Measurements from ENCODE around the gene KMT2D. TPM values are rescaled to one million over a fixed set of nuclear protein-coding genes. Genes with fewer than 3 reads are reported as not detected.
A peak's percentile ranks its signal among the peaks of the same experiment; 100 is the strongest.

Gene KMT2D
- total RNA-seq, 1 donor from 2014 or later = 99.8 TPM

- Mint-ChIP-seq H3K9me3 (no peaks in the 10 kb centered on the region), H3K4me1 (no peaks in the 10 kb centered on the region), H3K4me3 (no peak overlapping the region), H3K27ac (ENCODE audit: unreplicated experiment) (no peak overlapping the region), H3K36me3 (ENCODE audit: low read depth) (peaks cover 18% of the 10 kb centered on the region), H3K27me3 (ENCODE audit: low read depth) (no peaks in the 10 kb centered on the region)
- no peak for TF ChIP-seq CTCF (conservative IDR thresholded peaks at IDR 0.05)
- no peak for DNase-seq (ENCODE audit: low read depth, low spot score)
These were observed 17.4 kb downstream of the KMT2D start for GRCh38 chr12:49043241-49043640.

GRCh38 chr12:49041881-49042484, 18.6 kb downstream of the KMT2D start:
- TF ChIP-seq CTCF (conservative IDR thresholded peaks at IDR 0.05) = no peak
- no peaks in the 10 kb centered on the region for H3K27me3 Mint-ChIP-seq (ENCODE audit: low read depth)
- no peak overlapping the region for H3K27ac Mint-ChIP-seq (ENCODE audit: unreplicated experiment)

GRCh38 chr12:49041036-49041880, 19.3 kb downstream of the KMT2D start:
- H3K4me1 Mint-ChIP-seq = no peaks in the 10 kb centered on the region

More at GRCh38 chr12:49041881-49042484, 18.6 kb downstream of the KMT2D start:
- peaks cover 14% of the 10 kb centered on the region for H3K36me3 Mint-ChIP-seq (ENCODE audit: low read depth)
- H3K4me3 Mint-ChIP-seq = no peak overlapping the region
- DNase-seq (ENCODE audit: low read depth, low spot score) = no peak
- no peaks in the 10 kb centered on the region for H3K9me3 Mint-ChIP-seq
- H3K4me1 Mint-ChIP-seq = no peaks in the 10 kb centered on the region

GRCh38 chr12:49040364-49040855, 20.2 kb downstream of the KMT2D start:
- no peaks in the 10 kb centered on the region for H3K27me3 Mint-ChIP-seq (ENCODE audit: low read depth)
- no peak overlapping the region for H3K4me3 Mint-ChIP-seq
- no peak overlapping the region for H3K27ac Mint-ChIP-seq (ENCODE audit: unreplicated experiment)
- TF ChIP-seq CTCF (conservative IDR thresholded peaks at IDR 0.05) = no peak
- H3K36me3 Mint-ChIP-seq (ENCODE audit: low read depth) = peaks cover 14% of the 10 kb centered on the region
- H3K4me1 Mint-ChIP-seq = no peaks in the 10 kb centered on the region
- DNase-seq (ENCODE audit: low read depth, low spot score) = no peak
- no peaks in the 10 kb centered on the region for H3K9me3 Mint-ChIP-seq

More at GRCh38 chr12:49041036-49041880, 19.3 kb downstream of the KMT2D start:
- no peak for TF ChIP-seq CTCF (conservative IDR thresholded peaks at IDR 0.05)
- Mint-ChIP-seq H3K27ac (ENCODE audit: unreplicated experiment) (peak overlapping the region; percentile 67), H3K9me3 (no peaks in the 10 kb centered on the region), H3K27me3 (ENCODE audit: low read depth) (no peaks in the 10 kb centered on the region), H3K36me3 (ENCODE audit: low read depth) (peaks cover 14% of the 10 kb centered on the region), H3K4me3 (no peak overlapping the region)
- no peak for DNase-seq (ENCODE audit: low read depth, low spot score)

GRCh38 chr12:49039421-49040363, 20.9 kb downstream of the KMT2D start:
- Mint-ChIP-seq H3K9me3 (no peaks in the 10 kb centered on the region), H3K27me3 (ENCODE audit: low read depth) (no peaks in the 10 kb centered on the region), H3K4me3 (no peak overlapping the region), H3K4me1 (no peaks in the 10 kb centered on the region), H3K27ac (ENCODE audit: unreplicated experiment) (no peak overlapping the region), H3K36me3 (ENCODE audit: low read depth) (peaks cover 14% of the 10 kb centered on the region)
- no peak for TF ChIP-seq CTCF (conservative IDR thresholded peaks at IDR 0.05)
- no peak for DNase-seq (ENCODE audit: low read depth, low spot score)

Data from neural crest cell (in vitro differentiated cells).